ENCODE measurements around the gene LUC7L3.

Gene LUC7L3

GRCh38 chr17:50691550-50692447 lies 27.6 kb upstream of the LUC7L3 start:
- Histone ChIP-seq H3K4me3 (ENCODE audit: low read depth, low read length) (no peak overlapping the region), H3K9me3 (ENCODE audit: control insufficient read depth, insufficient read depth, low read depth, low read length) (no peaks in the 10 kb centered on the region), H3K36me3 (ENCODE audit: control insufficient read depth in 2 of 2, insufficient read depth in 1 of 2, low read length in 2 of 2) (peaks cover 31 to 48% of the 10 kb centered on the region in 2 experiments), H3K4me1 (ENCODE audit: control insufficient read depth, insufficient read depth, low read length) (peaks cover 4% of the 10 kb centered on the region; the same call in 1 of the 2 replicates), H3K27ac (ENCODE audit: extremely low read depth, low read depth, low read length) (no peak overlapping the region)
- ChIA-PET CTCF (interaction anchor here (0.5 to 8.6 kb wide), 7 partner anchors 10 to 156 kb away, joined by 3 to 200 read pairs (median 4); partner anchors contain the start of gene SPATA20), POLR2A (interaction anchor here (0.9 to 2.6 kb wide), 5 partner anchors 14 to 174 kb away, joined by 3 to 5 read pairs (median 3); partner anchors contain the start of gene TOB1)
- no peak for TF ChIP-seq ZNF114 (tag by site-specific recombination; IDR thresholded peaks at IDR 0.05)
- peak; percentile 55; the same call in 1 of the 2 replicates for TF ChIP-seq OSR2 (tag by site-specific recombination; IDR thresholded peaks at IDR 0.05)
- TF ChIP-seq FEZF1 (tag by site-specific recombination; IDR thresholded peaks at IDR 0.05): peak; percentile 50

GRCh38 chr17:50692448-50693035 lies 26.9 kb upstream of the LUC7L3 start:
- Histone ChIP-seq H3K9me3 (ENCODE audit: control insufficient read depth, insufficient read depth, low read depth, low read length) (no peaks in the 10 kb centered on the region), H3K4me3 (ENCODE audit: low read depth, low read length) (no peak overlapping the region), H3K27ac (ENCODE audit: extremely low read depth, low read depth, low read length) (no peak overlapping the region), H3K36me3 (ENCODE audit: control insufficient read depth in 2 of 2, insufficient read depth in 1 of 2, low read length in 2 of 2) (peaks cover 38 to 55% of the 10 kb centered on the region in 2 experiments), H3K4me1 (ENCODE audit: control insufficient read depth, insufficient read depth, low read length) (peaks cover 4% of the 10 kb centered on the region; the same call in 1 of the 2 replicates)
- ChIA-PET POLR2A (interaction anchor here (1.1 to 2.6 kb wide), 3 partner anchors 64 to 173 kb away, joined by 3 to 5 read pairs (median 3); partner anchors contain the start of gene TOB1), CTCF (interaction anchor here (0.6 to 8.6 kb wide), 9 partner anchors 9 to 146 kb away, joined by 3 to 200 read pairs (median 4); partner anchors contain the start of gene SPATA20)
- TF ChIP-seq, protein P1, sequence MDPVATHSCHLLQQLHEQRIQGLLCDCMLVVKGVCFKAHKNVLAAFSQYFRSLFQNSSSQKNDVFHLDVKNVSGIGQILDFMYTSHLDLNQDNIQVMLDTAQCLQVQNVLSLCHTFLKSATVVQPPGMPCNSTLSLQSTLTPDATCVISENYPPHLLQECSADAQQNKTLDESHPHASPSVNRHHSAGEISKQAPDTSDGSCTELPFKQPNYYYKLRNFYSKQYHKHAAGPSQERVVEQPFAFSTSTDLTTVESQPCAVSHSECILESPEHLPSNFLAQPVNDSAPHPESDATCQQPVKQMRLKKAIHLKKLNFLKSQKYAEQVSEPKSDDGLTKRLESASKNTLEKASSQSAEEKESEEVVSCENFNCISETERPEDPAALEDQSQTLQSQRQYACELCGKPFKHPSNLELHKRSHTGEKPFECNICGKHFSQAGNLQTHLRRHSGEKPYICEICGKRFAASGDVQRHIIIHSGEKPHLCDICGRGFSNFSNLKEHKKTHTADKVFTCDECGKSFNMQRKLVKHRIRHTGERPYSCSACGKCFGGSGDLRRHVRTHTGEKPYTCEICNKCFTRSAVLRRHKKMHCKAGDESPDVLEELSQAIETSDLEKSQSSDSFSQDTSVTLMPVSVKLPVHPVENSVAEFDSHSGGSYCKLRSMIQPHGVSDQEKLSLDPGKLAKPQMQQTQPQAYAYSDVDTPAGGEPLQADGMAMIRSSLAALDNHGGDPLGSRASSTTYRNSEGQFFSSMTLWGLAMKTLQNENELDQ (tag by site-specific recombination; IDR thresholded peaks at IDR 0.05; ENCODE audit: low read depth): no peak
- TF ChIP-seq GLIS1 (tag by site-specific recombination; IDR thresholded peaks at IDR 0.05): peak; percentile 19; the same call in 1 of the 2 replicates

- no peak for TF ChIP-seq ZNF621 (tag by site-specific recombination; IDR thresholded peaks at IDR 0.05)
- TF ChIP-seq GLIS1 (tag by site-specific recombination; IDR thresholded peaks at IDR 0.05): peak; percentile 21; the same call in 1 of the 2 replicates
- Histone ChIP-seq H3K36me3 (ENCODE audit: control insufficient read depth in 2 of 2, insufficient read depth in 1 of 2, low read length in 2 of 2) (peaks cover 45 to 61% of the 10 kb centered on the region in 2 experiments), H3K4me1 (ENCODE audit: control insufficient read depth, insufficient read depth, low read length) (peaks cover 4% of the 10 kb centered on the region; the same call in 1 of the 2 replicates), H3K9me3 (ENCODE audit: control insufficient read depth, insufficient read depth, low read depth, low read length) (no peaks in the 10 kb centered on the region), H3K27ac (ENCODE audit: extremely low read depth, low read depth, low read length) (no peak overlapping the region), H3K4me3 (ENCODE audit: low read depth, low read length) (no peak overlapping the region)
- POLR2A ChIA-PET: interaction anchor here (1.1 to 2.6 kb wide), 3 partner anchors 65 to 173 kb away, joined by 3 to 5 read pairs (median 3); partner anchors contain the start of gene TOB1
- CTCF ChIA-PET: interaction anchor here (0.5 to 8.6 kb wide), 6 partner anchors 12 to 142 kb away, joined by 3 to 200 read pairs (median 6); no protein-coding TSS in a partner anchor
Measured at GRCh38 chr17:50693036-50693682, 26.2 kb upstream of the LUC7L3 start.

DNA sequence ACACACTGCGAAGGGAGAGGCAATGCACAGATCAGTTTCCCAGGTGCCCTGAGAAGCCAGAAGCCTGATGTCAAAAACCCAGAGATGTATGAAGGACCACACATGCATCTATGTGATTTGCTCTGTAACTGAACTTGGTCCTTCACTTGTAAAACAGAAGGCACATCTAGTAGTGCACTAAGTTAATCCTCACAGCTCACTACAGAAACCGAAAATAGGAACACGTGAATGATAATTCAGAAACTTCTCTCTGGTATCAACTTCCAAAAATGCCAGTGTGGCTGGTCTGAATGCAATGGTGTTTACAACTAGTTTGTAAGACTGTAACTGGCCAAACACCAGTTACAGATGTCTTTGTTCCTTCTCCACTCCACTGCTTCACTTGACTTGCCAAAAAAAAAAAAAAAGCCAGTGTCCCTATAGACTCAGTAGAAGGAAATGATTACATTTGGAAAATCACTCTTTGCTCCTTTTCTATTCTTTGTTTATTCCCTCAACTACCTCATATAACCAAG lies 23.0 kb upstream of the LUC7L3 start:
- POLR2A ChIA-PET: interaction anchor here (0.6 to 0.7 kb wide), 2 partner anchors 34 to 1703 kb away, joined by 3 read pairs; no protein-coding TSS in a partner anchor
- peaks cover 68 to 85% of the 10 kb centered on the region in 2 experiments for H3K36me3 ChIP-seq (ENCODE audit: control insufficient read depth in 2 of 2, insufficient read depth in 1 of 2, low read length in 2 of 2)
- no peak for TF ChIP-seq ZNF513 (tag by site-specific recombination; IDR thresholded peaks at IDR 0.05)
- no peak for TF ChIP-seq SCRT2 (tag by site-specific recombination; IDR thresholded peaks at IDR 0.05)
- TF ChIP-seq ZNF16 (tag by site-specific recombination; IDR thresholded peaks at IDR 0.05; ENCODE audit: low read depth): no peak
- no peak overlapping the region for H3K4me3 ChIP-seq (ENCODE audit: low read depth, low read length)
- peaks cover 4% of the 10 kb centered on the region; the same call in 1 of the 2 replicates for H3K4me1 ChIP-seq (ENCODE audit: control insufficient read depth, insufficient read depth, low read length)
- no peaks in the 10 kb centered on the region for H3K9me3 ChIP-seq (ENCODE audit: control insufficient read depth, insufficient read depth, low read depth, low read length)
- CTCF ChIA-PET: interaction anchor here (1.0 to 8.6 kb wide), 8 partner anchors 9 to 217 kb away, joined by 5 to 200 read pairs (median 9); partner anchors contain the start of gene RSAD1
- H3K27ac ChIP-seq (ENCODE audit: extremely low read depth, low read depth, low read length): no peak overlapping the region
